Progenitor cell of endocrine pancreas (in vitro differentiated cells): Measurements from ENCODE around the gene MOBP. TPM values are rescaled to one million over a fixed set of nuclear protein-coding genes. Genes with fewer than 3 reads are reported as not detected.

Experiments used
- DNase-seq: peaks from one replicate; pipeline ENCODE4 v3.0.0; 2021; ENCODE audit warnings: low spot score; ENCODE audit not compliant: unreplicated experiment
- H3K27ac Mint-ChIP-seq: 2 replicates; pipeline ENCODE4 v1.8.0; 2021; ENCODE audit warnings: mild to moderate bottlenecking, moderate library complexity, mixed read lengths
- H3K27me3 Mint-ChIP-seq: 2 replicates; pipeline ENCODE4 v1.8.0; 2021; ENCODE audit warnings: mixed read lengths
- H3K36me3 Mint-ChIP-seq: 2 replicates; pipeline ENCODE4 v1.8.0; 2022; ENCODE audit warnings: mixed read lengths; ENCODE audit not compliant: insufficient read depth
- H3K4me1 Mint-ChIP-seq: 2 replicates; pipeline ENCODE4 v1.8.0; 2021; ENCODE audit warnings: low read depth, mixed read lengths
- H3K4me3 Mint-ChIP-seq: 2 replicates; pipeline ENCODE4 v1.8.0; 2021; ENCODE audit warnings: low read depth, mild to moderate bottlenecking, moderate library complexity, mixed read lengths
- H3K9me3 Mint-ChIP-seq: 2 replicates; pipeline ENCODE4 v1.8.0; 2021; ENCODE audit warnings: low read depth, mixed read lengths
- CTCF ChIP-seq: fragments of 200-600 bp; sonication (generic); IDR thresholded peaks from one replicate; pipeline ENCODE4 v1.5.0; 2021; ENCODE audit warnings: antibody characterized with exemption, mild to moderate bottlenecking; ENCODE audit not compliant: unreplicated experiment
- total RNA-seq: library from RNA; stranded (reverse); gene quantifications from 2 replicates; pipeline ENCODE4 v1.2.1, GENCODE V29; 2021

MOBP gene
- total RNA-seq, 1 donor from 2014 or later: not detected

GRCh38 chr3:39502838-39503145, 35.3 kb downstream of the MOBP start:
- H3K9me3 Mint-ChIP-seq: no peaks in the 10 kb centered on the region
- DNase-seq: no peak
- no peaks in the 10 kb centered on the region for H3K36me3 Mint-ChIP-seq
- H3K4me3 Mint-ChIP-seq: no peak overlapping the region
- H3K4me1 Mint-ChIP-seq: no peaks in the 10 kb centered on the region
- H3K27ac Mint-ChIP-seq: no peak overlapping the region
- H3K27me3 Mint-ChIP-seq: peaks cover 23% of the 10 kb centered on the region
- no peak for TF ChIP-seq CTCF

GRCh38 chr3:39505866-39506742, 38.6 kb downstream of the MOBP start:
- DNase-seq: no peak
- H3K27ac Mint-ChIP-seq: no peak overlapping the region
- H3K9me3 Mint-ChIP-seq: peaks cover 3% of the 10 kb centered on the region
- H3K4me3 Mint-ChIP-seq: no peak overlapping the region
- H3K27me3 Mint-ChIP-seq: no peaks in the 10 kb centered on the region
- no peaks in the 10 kb centered on the region for H3K36me3 Mint-ChIP-seq
- H3K4me1 Mint-ChIP-seq: no peaks in the 10 kb centered on the region
- no peak for TF ChIP-seq CTCF

- DNase-seq: no peak
- no peak overlapping the region for H3K4me3 Mint-ChIP-seq
- no peaks in the 10 kb centered on the region for H3K36me3 Mint-ChIP-seq
- TF ChIP-seq CTCF: no peak
- no peak overlapping the region for H3K27ac Mint-ChIP-seq
- H3K4me1 Mint-ChIP-seq: no peaks in the 10 kb centered on the region
- no peaks in the 10 kb centered on the region for H3K27me3 Mint-ChIP-seq
- peaks cover 3% of the 10 kb centered on the region for H3K9me3 Mint-ChIP-seq
These were observed 39.4 kb downstream of the MOBP start for GRCh38 chr3:39506863-39507262.

GRCh38 chr3:39513791-39514369, 46.4 kb downstream of the MOBP start:
- H3K27ac Mint-ChIP-seq: no peak overlapping the region
- H3K9me3 Mint-ChIP-seq: peaks cover 3% of the 10 kb centered on the region
- DNase-seq: no peak
- peaks cover 3% of the 10 kb centered on the region for H3K27me3 Mint-ChIP-seq
- H3K36me3 Mint-ChIP-seq: no peaks in the 10 kb centered on the region
- no peak overlapping the region for H3K4me3 Mint-ChIP-seq
- no peak for TF ChIP-seq CTCF
- H3K4me1 Mint-ChIP-seq: peaks cover 2% of the 10 kb centered on the region

- Mint-ChIP-seq H3K4me1 (peaks cover 2% of the 10 kb centered on the region), H3K4me3 (no peak overlapping the region), H3K27ac (no peak overlapping the region), H3K27me3 (peaks cover 14% of the 10 kb centered on the region), H3K9me3 (no peaks in the 10 kb centered on the region), H3K36me3 (no peaks in the 10 kb centered on the region)
- no peak for DNase-seq
- TF ChIP-seq CTCF: no peak
These were observed 48.4 kb downstream of the MOBP start for GRCh38 chr3:39515681-39516441.
